Right renal cortex interstitium (tissue), 3 donors: ENCODE results near the gene PTPRM. TPM values are rescaled to one million over a fixed set of nuclear protein-coding genes. Genes with fewer than 3 reads are reported as not detected.
"Not testable (repeated sequence)": the region's sequence is repeated elsewhere in the genome, so short reads cannot be mapped to it uniquely, and the experiment has no call there.

ENCODE experiments used
- DNase-seq, 3 donors: peaks; one replicate each; pipeline ENCODE4 v3.0.0-alpha.2; 2013; ENCODE audit warnings: low read depth in 3 of 3, low spot score in 2 of 3
- polyA plus RNA-seq, 3 donors: library from polyadenylated mRNA; unstranded; fragments of 120-200 nt; gene quantifications; one replicate each; pipeline ENCODE4 v1.2.1, GENCODE V29; 2013; ENCODE audit not compliant: insufficient read length in 3 of 3

The PTPRM gene
- polyA plus RNA-seq, 3 donors, result 83.9 to 114 (median 101) TPM

DNA sequence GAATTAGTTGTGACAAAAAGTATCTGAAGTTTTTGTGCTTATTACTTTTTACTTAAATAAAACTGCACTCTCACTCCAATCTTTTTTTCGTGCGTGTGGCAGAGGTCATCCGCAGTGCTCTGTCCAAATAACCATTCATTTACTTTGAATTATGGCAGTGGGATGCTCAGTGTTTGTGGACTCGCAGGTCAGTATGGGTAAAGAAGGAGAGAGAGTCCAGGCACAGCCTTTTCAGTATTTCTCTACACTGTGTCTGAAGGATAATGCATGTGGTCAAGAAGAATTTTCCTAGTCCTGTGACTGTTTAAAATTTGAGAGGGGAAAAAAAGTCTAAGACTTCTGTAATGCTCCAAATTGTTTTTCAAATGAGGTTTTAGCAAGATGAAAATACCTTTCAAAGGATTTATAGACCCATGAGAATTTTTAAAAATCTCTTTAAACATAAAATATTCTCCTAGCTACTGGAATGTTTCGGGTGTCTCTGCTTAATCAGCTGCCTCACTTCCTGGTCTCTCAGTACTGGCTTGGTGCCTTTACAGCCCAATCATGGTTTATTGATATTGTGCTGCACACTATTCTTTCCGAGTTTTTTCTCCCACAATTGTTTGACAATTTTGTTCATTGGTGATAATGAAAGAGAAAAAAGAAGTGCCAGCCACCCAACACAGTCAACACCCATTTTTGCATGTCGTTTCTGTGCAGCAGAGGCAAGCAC lies 453.2 kb downstream of the PTPRM start:
- no peak for DNase-seq

DNA sequence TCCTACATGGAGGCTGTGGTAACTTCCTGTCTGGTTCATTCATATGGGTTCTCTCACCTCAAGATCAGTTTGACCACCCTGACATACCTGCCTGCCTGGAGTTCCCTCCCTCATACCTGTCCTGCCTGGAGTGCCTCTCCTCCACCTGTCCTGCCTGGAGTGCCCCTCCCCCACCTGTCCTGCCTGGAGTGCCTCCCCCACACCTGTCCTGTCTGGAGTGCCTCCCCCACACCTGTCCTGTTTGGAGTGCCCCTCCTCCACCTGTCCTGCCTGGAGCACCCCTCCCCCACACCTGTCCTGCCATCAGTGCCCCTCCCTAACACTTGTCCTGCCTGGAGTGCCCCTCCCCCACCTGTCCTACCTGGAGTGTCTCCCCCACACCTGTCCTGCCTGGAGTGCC lies 461.9 kb downstream of the PTPRM start:
- no peak for DNase-seq

DNA sequence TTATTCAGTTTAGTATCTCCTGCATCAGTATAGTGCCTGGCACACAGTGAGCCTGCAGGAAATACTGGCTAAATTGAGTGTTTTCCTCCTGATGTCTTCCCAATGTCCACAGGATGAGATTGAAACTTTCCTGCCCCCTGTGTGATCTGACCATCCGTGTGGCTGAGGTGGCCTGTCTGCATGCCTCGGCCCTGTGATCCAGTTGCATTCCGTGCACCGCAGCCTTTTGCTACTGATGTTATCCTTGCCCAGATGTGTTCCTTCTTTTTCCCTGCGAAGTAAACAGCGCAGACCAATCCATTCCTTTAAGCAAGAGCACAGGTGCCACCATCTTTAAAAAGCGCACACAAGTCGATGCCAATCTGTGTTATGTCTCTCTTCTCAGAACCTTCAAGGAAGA lies 462.6 kb downstream of the PTPRM start:
- no peak for DNase-seq

DNA sequence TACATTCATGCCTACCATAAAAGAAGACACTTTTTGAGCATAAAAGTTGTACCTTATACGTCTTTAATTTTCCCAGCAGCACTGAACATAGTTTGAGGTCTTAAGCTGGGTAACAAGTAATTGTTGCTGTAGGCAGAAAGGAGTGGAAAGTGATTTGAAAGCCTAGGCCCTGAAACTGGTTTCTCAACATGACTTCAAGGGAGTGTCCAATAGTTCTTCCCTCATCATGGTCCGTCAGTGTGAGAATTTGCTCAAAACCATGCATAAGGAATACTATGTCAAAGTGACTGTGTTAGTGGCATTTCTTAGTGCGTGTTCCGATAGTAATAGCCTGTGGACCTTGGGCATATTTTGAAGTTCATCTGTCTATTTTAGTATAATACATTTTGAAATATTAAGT lies 463.1 kb downstream of the PTPRM start:
- DNase-seq, result no peak

DNA sequence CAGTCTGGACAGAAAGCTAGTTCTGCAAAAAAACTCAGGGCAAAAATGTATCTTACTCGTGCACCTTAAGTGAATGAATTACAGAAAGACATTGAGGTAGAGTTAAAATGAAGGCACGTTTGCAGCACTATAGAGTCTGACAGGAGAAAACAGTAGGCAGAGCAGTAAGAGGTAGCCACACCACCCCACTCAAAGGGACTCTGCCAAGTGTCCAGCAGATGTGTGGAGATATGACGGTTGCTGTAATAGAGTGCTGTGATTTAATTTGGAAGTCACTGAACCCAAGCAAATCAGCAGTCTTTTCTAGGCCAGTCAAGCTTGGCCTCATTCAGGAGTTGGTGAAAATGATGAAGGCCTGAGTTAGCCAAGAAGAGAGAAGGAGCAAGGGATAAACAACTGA lies 464.4 kb downstream of the PTPRM start:
- DNase-seq, result no peak

DNA sequence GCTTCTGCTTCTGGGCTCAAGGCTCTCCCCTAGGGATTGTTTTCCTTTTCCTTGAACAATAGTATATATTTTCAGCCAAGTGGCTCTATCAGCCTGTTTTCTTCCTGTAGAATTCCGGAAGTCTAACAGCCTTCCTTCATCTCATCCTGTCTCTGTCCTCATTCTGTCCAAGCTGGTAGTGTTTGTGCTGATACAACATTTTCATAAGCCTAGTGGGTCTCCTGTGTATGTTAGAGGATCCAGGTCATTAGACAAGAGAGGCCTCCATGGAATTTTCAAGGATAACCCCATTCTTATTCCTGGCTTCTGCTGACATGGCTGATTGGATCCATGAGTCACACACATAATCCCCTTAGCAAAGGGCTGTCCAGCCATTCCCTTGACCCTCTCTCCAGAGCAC lies 467.6 kb downstream of the PTPRM start:
- no peak for DNase-seq

DNA sequence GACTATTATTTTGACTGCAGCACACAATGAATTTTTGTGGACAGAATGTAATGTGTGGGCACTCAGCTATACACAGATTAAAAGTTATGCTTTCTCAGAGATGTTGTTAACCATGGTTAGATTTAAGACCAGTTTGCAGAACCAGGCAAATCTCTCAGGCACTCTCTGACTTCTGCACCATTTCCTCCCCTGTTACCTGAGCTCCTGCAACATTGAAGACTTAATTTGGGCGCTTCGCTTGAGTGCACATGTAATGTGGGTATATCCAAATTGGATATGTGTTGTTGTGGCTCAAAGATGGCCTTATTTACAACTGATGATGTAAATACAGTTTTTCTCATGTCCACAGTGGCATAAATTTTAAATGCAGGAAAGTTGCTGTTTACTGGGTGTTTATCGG lies 469.4 kb downstream of the PTPRM start:
- peak in 2 of 3 donors; percentile 10 to 21 for DNase-seq

GRCh38 chr18:8037296-8037695 lies 470.2 kb downstream of the PTPRM start:
- no peak for DNase-seq

DNA sequence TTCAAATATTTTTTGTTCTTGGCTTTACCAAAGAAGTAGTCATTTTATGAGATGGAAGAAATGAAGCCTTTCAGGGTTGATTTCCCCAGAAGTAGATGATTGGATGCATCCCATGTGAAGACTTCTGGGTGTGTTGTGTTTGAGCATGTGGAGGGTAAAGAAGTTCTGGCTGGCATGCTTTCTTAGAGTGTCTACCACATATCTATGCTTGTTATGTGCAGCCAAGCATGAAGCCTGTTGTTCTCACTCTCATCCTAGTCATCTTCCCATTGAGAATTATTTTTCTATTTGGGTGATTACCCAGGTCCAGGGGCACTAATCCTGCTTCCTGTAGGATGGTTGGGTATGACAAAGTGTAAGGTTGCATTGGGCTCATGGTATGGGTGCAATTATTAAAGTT lies 472.9 kb downstream of the PTPRM start:
- no peak for DNase-seq

GRCh38 chr18:8041526-8042111 lies 474.5 kb downstream of the PTPRM start:
- no peak for DNase-seq

DNA sequence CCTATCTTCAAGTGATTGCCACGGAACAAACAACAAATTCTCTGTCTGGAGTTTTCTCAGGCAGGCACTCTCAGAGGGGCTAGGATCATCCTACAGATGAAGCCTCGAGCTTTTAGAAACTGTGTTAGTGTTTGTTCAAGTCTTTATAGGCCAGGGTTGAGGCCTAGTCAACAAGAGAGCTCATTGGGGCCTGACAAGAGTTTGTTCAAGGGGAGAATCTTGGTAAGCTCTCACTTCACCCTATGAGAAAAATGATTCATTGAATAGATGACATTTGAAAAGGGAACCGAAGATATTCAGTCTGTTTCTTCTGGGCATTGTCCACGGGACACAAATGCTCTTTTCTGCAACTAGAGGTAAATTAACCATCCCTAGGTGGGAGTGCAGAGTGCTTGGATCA lies 476.9 kb downstream of the PTPRM start:
- no peak for DNase-seq

DNA sequence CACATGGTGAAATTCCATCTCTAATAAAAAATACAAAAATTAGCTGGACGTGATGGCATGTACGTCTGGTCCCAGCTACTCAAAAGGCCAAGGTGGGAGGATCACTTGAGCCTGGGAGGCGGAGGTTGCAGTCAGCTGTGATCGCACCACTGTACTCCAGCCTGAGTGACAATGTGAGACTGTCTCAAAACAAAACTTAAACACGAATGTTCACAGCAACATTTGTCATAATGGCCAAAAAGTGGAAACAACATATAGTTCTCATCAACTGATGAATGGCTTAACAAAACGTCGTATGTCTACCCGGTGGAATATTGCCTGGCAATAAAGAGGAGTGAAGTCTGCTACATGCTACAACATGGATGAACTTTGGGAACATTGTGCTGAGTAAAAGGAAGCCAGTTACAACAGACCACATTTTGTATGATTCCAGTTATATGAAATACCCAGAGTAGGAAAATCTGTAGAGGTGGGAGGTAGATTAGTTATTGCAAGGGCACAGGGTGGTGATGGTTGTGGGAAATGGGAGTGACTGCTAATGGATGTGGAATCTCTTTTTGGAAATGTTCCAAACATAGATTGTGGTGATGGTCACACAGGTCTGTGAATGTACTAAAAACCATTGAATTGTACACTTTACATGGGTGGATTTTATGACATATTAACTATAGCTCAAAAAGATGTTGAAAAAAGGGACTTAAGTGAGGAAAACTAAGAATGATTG lies 478.2 kb downstream of the PTPRM start:
- DNase-seq, result no peak

DNA sequence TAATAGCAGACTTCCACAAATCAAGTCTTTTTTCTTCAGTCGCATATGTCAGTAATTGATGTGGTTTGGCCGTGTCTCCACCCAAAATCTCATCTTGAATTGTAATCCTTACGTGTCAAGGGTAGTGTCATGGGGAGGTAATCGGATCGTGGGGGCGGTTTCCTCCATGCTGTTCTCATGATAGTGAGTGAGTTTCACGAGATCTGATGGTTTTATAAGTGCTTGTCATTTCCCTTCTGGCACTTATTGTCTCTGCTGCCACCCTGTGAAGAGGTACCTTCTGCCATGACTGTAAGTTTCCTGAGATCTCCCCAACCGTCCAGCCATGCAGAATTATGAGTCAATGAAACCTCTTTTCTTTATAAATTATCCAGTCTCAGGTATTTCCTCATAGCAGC lies 478.8 kb downstream of the PTPRM start:
- DNase-seq, result no peak

GRCh38 chr18:8046441-8046840 lies 479.3 kb downstream of the PTPRM start:
- no peak for DNase-seq

DNA sequence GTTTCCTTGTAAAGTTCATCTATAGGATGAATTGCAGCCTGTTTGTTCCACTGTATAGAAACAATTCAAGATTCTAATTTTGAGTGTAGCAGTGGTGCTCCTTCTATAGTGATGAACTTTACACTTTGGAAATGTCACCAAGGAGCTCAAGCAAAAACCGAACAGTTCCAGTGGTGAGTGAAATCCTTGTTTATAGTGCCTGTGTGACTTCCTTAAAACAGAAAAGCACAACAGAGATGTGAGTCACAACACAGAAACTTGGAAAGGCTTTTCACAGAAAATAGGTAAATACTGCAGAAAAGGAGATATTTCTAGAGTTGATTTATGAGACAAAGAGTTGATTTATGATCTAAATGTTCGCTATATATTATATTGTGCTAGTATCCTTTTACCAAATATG lies 482.0 kb downstream of the PTPRM start:
- no peak for DNase-seq

- DNase-seq, result no peak
Measured at GRCh38 chr18:8050616-8051329, 483.7 kb downstream of the PTPRM start.

- no peak for DNase-seq
Measured at GRCh38 chr18:8051453-8051852, 484.3 kb downstream of the PTPRM start.

GRCh38 chr18:8052237-8052701 lies 485.2 kb downstream of the PTPRM start:
- DNase-seq, result no peak

- no peak for DNase-seq
Measured at GRCh38 chr18:8056723-8057122, 489.6 kb downstream of the PTPRM start.

DNA sequence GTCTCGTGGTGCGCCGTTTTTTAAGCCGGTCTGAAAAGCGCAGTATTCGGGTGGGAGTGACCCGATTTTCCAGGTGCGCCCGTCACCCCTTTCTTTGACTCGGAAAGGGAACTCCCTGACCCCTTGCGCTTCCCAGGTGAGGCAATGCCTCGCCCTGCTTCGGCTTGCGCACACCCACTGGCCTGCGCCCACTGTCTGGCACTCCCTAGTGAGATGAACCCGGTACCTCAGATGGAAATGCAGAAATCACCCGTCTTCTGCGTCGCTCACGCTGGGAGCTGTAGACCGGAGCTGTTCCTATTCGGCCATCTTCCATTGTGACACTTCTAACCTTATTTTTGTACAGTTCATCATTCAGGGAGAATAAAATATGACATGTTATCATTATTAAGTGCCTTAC lies 496.0 kb downstream of the PTPRM start:
- DNase-seq, result not testable (repeated sequence)

DNA sequence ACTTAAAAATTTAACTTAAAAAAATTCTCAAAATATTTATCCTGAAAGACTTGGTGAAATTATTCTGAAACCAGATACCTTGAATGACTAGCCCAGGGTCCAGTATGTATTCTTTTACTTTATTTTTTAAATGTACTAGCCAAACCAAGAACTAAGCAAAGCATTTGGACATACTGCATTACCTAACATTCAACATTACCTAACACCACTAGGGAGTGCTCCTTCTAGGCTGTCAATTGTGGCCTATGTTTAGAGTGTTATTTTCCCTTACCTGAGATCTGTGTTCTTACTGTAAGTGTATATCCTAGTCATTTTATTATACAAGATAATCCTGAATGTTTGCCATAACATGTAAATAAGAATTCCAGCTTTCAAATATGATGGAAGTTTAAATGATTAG lies 496.6 kb downstream of the PTPRM start:
- no peak for DNase-seq
